Testis (tissue), 3 donors: ENCODE measurements around the gene ARRDC2. TPM values are rescaled to one million over a fixed set of nuclear protein-coding genes. Genes with fewer than 3 reads are reported as not detected.

ENCODE experiments used
- DNase-seq: peaks from one replicate; pipeline ENCODE4 v3.0.0-alpha.2; 2019
- H3K27ac ChIP-seq, 2 donors: fragments of 200-600 bp; sonication (generic); one replicate each; pipeline ENCODE4 v1.5.1; 2019
- H3K27me3 ChIP-seq: fragments of 200-600 bp; sonication (generic); one replicate; pipeline ENCODE4 v1.5.1; 2019
- H3K36me3 ChIP-seq: fragments of 200-600 bp; sonication (generic); one replicate; pipeline ENCODE4 v1.5.1; 2017; ENCODE audit warnings: low read depth; ENCODE audit errors: missing control alignments
- H3K4me1 ChIP-seq: fragments of 200-600 bp; sonication (generic); one replicate; pipeline ENCODE4 v1.5.1; 2019
- H3K4me3 ChIP-seq, 2 donors: fragments of 200-600 bp; sonication (generic); one replicate each; pipeline ENCODE4 v1.5.1; 2017 to 2019
- H3K9me3 ChIP-seq: fragments of 200-600 bp; sonication (generic); one replicate; pipeline ENCODE4 v1.5.1; 2017
- POLR2A ChIP-seq: fragments of 450-650 bp; IDR thresholded peaks from one replicate; pipeline ENCODE4 v1.6.1; 2017; ENCODE audit warnings: antibody characterized with exemption, mild to moderate bottlenecking, moderate library complexity
- WGBS, 2 donors: methylation state at CpG; one replicate each; pipeline ENCODE4 v1.1.5; 2018; 5-methylcytosine and 5-hydroxymethylcytosine counted together
- intact Hi-C: fragments of 100-400 bp; cut with DNase I; formaldehyde crosslinking; loops from one replicate; pipeline ENCODE4 v1.15.1; 2023; ENCODE audit warnings: low total_unique reads
- polyA plus RNA-seq: library from polyadenylated mRNA; stranded (reverse); fragments of 350-450 nt; fragmentation: Illumina TruSeq; extraction: RNeasy Lipid Tissue Mini Kit (QIAGEN cat#74804); gene quantifications from one replicate; pipeline ENCODE4 v1.2.3, GENCODE V29; 2014; ENCODE audit warnings: low read depth, low replicate concordance; ENCODE audit not compliant: insufficient read depth
- total RNA-seq, 2 donors: library from RNA; depleted of rRNA; stranded (reverse); fragments of >200 nt; gene quantifications; one replicate each; pipeline ENCODE4 v1.2.3, GENCODE V29; 2016
- TF ChIP-seq, protein P1 (sequence below), 3 experiments: fragments of 450-650 bp in 2 of 3; fragments of 200-600 bp in 1 of 3; sonication (generic) in 1 of 3; IDR thresholded peaks; one replicate each; pipeline ENCODE4 v1.5.1; 2016 to 2019; ENCODE audit warnings: antibody characterized with exemption in 3 of 3, mild to moderate bottlenecking in 2 of 3, moderate library complexity in 1 of 3

Gene ARRDC2
- total and polyA plus RNA-seq, 3 donors from 2014 or later, result 10.3 to 15.3 (median 13.0) TPM

DNA sequence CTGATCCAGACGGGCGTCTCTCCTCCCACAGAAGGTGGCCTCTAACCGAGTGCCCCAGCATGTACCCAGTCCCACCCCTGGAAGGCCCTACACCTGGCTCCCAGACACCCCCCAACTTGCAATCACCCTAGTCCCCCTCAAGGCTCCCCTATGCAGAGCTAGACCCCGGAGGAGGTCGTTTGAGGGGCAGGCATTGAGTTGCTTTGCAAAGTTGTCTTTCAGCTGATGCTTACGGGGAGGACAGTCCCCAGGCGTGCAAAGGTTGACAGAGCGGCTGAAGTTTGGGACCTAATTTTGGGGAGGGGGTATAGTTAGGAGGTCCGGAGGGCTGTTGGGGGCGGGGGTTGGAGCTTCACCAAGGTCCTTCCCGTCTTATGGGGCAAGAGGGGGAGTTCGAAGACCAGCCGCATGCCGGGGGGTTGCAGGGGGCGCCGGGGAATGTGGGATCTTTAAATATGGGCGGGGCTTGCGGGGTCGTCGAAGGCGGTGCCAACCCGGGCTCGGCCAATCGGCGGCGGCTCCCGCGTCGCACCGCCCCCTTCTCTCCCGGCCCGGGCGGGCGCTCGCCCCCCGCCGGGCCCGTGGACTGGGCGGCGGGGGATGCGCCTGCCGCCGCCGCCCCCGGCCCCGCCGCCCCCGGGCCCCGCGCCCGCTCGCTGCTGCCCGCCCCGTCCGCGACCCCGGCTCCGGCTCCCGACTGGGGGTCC is 41.3 kb upstream of the ARRDC2 start, which contains the start of gene KCNN1:
TSS of gene KCNN1 (plus strand) at position 558 of the 707 bp plus-strand sequence. CDS start 6,782 bp downstream, outside the sequence.
- H3K9me3 ChIP-seq, result no peaks in the 10 kb centered on the region
- H3K4me1 ChIP-seq, result no peaks in the 10 kb centered on the region
- peak; percentile 54 for DNase-seq
- TF ChIP-seq, protein P1, sequence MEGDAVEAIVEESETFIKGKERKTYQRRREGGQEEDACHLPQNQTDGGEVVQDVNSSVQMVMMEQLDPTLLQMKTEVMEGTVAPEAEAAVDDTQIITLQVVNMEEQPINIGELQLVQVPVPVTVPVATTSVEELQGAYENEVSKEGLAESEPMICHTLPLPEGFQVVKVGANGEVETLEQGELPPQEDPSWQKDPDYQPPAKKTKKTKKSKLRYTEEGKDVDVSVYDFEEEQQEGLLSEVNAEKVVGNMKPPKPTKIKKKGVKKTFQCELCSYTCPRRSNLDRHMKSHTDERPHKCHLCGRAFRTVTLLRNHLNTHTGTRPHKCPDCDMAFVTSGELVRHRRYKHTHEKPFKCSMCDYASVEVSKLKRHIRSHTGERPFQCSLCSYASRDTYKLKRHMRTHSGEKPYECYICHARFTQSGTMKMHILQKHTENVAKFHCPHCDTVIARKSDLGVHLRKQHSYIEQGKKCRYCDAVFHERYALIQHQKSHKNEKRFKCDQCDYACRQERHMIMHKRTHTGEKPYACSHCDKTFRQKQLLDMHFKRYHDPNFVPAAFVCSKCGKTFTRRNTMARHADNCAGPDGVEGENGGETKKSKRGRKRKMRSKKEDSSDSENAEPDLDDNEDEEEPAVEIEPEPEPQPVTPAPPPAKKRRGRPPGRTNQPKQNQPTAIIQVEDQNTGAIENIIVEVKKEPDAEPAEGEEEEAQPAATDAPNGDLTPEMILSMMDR (IDR thresholded peaks at IDR 0.05), result no peak
- no peak for TF ChIP-seq POLR2A
- no peaks in the 10 kb centered on the region for H3K36me3 ChIP-seq
- intact Hi-C loops, result no loop called here
- H3K27me3 ChIP-seq, result no peaks in the 10 kb centered on the region
- 3% methylated on average over 21 to 56 of the region's 59 CpGs for WGBS, 2 donors
- no peak within 1 kb of the TSS for H3K27ac ChIP-seq
- peak within 1 kb of the TSS; percentile 34 to 43 for H3K4me3 ChIP-seq

DNA sequence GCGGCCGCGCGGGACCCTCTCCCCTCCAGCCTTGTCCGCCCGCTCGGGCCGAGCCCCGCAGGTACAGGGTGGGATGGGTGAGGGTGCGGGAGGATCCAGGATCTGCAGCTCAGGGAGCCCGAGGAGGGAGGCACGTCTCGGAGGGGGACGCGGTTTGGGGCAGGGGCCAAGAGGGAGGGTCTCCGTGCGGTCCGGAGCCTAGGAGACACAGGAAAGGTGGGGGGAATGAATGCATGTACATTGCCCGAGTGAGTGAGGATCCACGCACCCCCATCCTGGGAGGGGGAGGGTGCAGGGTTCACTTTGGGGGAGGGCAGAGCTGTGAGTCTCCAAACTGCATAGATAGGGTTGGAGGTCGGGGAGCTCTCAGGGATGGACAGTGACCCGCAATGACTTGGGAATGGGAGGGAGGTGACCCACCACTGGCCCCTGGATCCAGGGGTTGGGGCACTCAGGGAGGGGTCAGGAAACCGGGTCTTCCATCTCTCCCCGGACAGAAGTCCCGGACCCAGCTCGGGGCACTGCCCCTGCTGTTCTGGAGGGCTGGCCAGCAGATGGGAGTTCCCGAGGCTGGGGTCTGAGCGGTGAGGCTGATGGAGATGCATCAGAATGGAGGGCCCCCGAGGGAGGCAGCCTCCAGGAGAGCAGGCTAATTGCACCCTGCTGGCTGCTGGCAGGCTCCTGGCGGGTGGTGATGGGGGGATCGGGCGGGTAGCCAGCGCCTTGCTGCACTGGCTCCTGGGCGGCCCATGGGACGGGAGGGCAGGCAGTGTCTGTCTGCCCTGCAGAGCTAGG is 40.5 kb upstream of the ARRDC2 start:
- H3K4me3 ChIP-seq, result peak overlapping the region; percentile 34 to 43
- DNase-seq, result no peak
- intact Hi-C loops, result no loop called here
- H3K9me3 ChIP-seq, result no peaks in the 10 kb centered on the region
- TF ChIP-seq POLR2A, result no peak
- TF ChIP-seq, protein P1 (IDR thresholded peaks at IDR 0.05), result no peak
- 1 to 15% methylated on average over 17 to 30 of the region's 35 CpGs for WGBS, 2 donors
- H3K36me3 ChIP-seq, result no peaks in the 10 kb centered on the region
- H3K27me3 ChIP-seq, result no peaks in the 10 kb centered on the region
- H3K27ac ChIP-seq, result no peak overlapping the region
- H3K4me1 ChIP-seq, result no peaks in the 10 kb centered on the region

DNA sequence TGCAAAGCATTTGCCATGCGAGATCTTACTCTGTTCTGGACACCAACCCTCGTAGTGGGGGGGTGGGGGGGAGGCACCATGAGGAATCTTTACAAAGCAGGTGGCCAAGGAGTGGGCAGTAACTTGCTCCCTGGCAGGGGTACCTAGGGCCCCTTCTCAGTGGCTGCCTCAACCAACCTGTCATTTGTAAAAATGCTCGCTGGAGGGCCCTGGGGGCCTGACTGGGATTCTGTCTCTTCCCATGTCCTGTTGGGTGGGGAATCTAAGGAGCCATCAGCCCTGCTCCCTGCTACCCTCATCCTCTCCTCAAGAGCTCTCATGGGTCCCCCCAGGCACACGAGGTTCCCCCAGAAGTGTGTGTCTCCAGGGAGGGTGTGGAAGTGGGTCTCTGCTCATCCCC is 39.6 kb upstream of the ARRDC2 start:
- Histone ChIP-seq H3K36me3 (no peaks in the 10 kb centered on the region), H3K4me3 (no peak overlapping the region), H3K27ac (no peak overlapping the region), H3K9me3 (no peaks in the 10 kb centered on the region), H3K4me1 (no peaks in the 10 kb centered on the region), H3K27me3 (no peaks in the 10 kb centered on the region)
- 63 to 81% methylated on average over 4 of the region's 4 CpGs for WGBS, 2 donors
- intact Hi-C loops, result no loop called here
- TF ChIP-seq POLR2A, result no peak
- TF ChIP-seq, protein P1 (IDR thresholded peaks at IDR 0.05), result no peak
- no peak for DNase-seq

DNA sequence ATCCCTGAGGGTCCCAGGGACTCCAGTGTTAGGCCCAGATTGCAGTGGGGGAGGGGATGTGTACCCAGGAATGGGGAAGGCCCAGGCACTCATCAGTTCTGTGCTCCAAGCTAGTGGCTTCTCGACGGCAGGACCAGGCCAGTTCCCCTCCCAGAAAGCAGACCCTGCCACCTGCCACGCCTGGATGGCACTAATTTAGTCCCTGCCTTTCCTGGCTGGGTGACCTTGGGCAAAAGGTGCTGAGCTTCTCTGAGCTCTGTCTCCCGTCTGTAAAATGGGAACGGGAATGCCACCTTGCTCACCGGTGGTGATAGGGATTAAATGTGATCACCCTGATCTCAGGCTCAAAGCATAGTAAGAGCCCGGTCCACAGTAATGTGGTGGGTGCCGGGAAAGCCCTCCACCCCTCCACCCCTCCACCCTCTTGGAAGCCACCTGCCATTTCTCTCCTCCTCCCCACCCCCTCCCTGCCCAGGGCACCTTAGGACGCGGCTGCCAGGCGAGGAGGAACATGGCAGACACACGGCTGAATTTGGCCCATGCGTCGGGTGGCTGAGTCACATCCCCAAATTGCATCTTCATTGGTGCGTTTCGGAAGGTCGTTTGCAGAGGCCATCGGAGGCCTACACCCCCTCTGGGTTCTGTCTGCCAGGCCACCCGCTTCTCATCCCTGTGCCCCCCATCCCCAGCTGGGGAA is 38.7 kb upstream of the ARRDC2 start:
- WGBS, 2 donors, result 83 to 85% methylated on average over 10 to 19 of the region's 19 CpGs
- no peaks in the 10 kb centered on the region for H3K4me1 ChIP-seq
- no peak overlapping the region for H3K27ac ChIP-seq
- intact Hi-C loops, result no loop called here
- no peaks in the 10 kb centered on the region for H3K27me3 ChIP-seq
- TF ChIP-seq, protein P1 (IDR thresholded peaks at IDR 0.05), result no peak
- no peak for TF ChIP-seq POLR2A
- H3K4me3 ChIP-seq, result no peak overlapping the region
- H3K36me3 ChIP-seq, result no peaks in the 10 kb centered on the region
- no peaks in the 10 kb centered on the region for H3K9me3 ChIP-seq
- DNase-seq, result no peak
